ENCODE results near the gene RYR2. TPM values are rescaled to one million over a fixed set of nuclear protein-coding genes. Genes with fewer than 3 reads are reported as not detected.

RYR2 gene
- total and polyA plus RNA-seq, 9 of the 15 experiments (the other 6 are each of a cell fraction or from before 2014, with no cell fraction given) = 0.03 to 0.42 (median 0.14) TPM

DNA sequence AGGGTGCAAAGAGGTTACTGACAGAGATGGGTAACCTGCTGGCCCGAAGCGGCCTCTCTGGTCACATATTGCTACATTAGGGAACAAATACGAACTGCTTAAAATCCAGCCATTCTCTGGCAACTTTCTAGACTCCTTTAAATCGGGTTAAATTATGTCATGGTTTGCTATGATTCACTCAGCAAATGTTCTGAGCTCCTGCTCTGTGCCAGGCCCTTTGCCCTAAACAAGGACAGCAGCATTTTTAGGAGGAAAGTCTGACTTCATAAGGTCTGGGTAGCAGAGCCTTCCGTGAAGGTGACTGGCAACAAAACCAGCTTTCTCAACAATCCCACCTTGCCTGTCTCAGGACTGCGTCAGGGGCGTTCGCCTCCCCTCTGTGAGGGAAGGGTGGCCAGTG, 833.3 kb downstream of the RYR2 start:
- Histone ChIP-seq H3K36me3 (ENCODE audit: control insufficient read depth, insufficient read depth, low read length) (no peaks in the 10 kb centered on the region), H3K79me2 (ENCODE audit: control insufficient read depth, insufficient read depth, low read length) (no peaks in the 10 kb centered on the region), H3K27me3 (ENCODE audit: control insufficient read depth in 2 of 2, insufficient read depth in 2 of 2, low read length in 2 of 2) (no peaks in the 10 kb centered on the region), H2AFZ (ENCODE audit: low read depth, low read length) (no peak overlapping the region), H3K9me1 (ENCODE audit: control insufficient read depth, insufficient read depth, low read length) (no peaks in the 10 kb centered on the region), H3K4me3 (no peak overlapping the region), H3K9me3 (replicated peaks; ENCODE audit: control insufficient read depth, insufficient read depth, low read depth, low read length) (no peaks in the 10 kb centered on the region), H3K9ac (ENCODE audit: insufficient read depth in 1 of 2, low read depth in 2 of 2, low read length in 2 of 2) (no peak overlapping the region), H3K27ac (ENCODE audit: extremely low read depth, low read depth, low read length) (no peak overlapping the region), H3K4me2 (ENCODE audit: insufficient read depth, low read length) (no peak overlapping the region), H3K4me1 (replicated peaks in 1 of 2; ENCODE audit: control insufficient read depth in 2 of 2, insufficient read depth in 2 of 2, low read length in 2 of 2) (no peaks in the 10 kb centered on the region), H4K20me1 (replicated peaks; ENCODE audit: control insufficient read depth, insufficient read depth, low read length) (no peaks in the 10 kb centered on the region)
- WGBS (ENCODE audit: insufficient coverage, low coverage, missing lambda C conversion rate) = under 1% methylated on average over 8 of the region's 8 CpGs
- ChIA-PET CTCF (ENCODE audit: low intra/inter-chr PET ratio) (no interaction called here), POLR2A (no interaction called here)
- BruUV-seq (replicated peaks) = no TSS peak
- ATAC-seq (no peak), DNase-seq (ENCODE audit: extremely low read depth in 1 of 4, low spot score in 3 of 4) (no peak), FAIRE-seq (no peak)
- in situ Hi-C loops (cut with MboI) (no loop called here), intact Hi-C loops (cut with micrococcal nuclease) (no loop called here)
- TF ChIP-seq PYGO2 (tag; IDR thresholded peaks at IDR 0.05) = no peak
- TF ChIP-seq, protein P1, sequence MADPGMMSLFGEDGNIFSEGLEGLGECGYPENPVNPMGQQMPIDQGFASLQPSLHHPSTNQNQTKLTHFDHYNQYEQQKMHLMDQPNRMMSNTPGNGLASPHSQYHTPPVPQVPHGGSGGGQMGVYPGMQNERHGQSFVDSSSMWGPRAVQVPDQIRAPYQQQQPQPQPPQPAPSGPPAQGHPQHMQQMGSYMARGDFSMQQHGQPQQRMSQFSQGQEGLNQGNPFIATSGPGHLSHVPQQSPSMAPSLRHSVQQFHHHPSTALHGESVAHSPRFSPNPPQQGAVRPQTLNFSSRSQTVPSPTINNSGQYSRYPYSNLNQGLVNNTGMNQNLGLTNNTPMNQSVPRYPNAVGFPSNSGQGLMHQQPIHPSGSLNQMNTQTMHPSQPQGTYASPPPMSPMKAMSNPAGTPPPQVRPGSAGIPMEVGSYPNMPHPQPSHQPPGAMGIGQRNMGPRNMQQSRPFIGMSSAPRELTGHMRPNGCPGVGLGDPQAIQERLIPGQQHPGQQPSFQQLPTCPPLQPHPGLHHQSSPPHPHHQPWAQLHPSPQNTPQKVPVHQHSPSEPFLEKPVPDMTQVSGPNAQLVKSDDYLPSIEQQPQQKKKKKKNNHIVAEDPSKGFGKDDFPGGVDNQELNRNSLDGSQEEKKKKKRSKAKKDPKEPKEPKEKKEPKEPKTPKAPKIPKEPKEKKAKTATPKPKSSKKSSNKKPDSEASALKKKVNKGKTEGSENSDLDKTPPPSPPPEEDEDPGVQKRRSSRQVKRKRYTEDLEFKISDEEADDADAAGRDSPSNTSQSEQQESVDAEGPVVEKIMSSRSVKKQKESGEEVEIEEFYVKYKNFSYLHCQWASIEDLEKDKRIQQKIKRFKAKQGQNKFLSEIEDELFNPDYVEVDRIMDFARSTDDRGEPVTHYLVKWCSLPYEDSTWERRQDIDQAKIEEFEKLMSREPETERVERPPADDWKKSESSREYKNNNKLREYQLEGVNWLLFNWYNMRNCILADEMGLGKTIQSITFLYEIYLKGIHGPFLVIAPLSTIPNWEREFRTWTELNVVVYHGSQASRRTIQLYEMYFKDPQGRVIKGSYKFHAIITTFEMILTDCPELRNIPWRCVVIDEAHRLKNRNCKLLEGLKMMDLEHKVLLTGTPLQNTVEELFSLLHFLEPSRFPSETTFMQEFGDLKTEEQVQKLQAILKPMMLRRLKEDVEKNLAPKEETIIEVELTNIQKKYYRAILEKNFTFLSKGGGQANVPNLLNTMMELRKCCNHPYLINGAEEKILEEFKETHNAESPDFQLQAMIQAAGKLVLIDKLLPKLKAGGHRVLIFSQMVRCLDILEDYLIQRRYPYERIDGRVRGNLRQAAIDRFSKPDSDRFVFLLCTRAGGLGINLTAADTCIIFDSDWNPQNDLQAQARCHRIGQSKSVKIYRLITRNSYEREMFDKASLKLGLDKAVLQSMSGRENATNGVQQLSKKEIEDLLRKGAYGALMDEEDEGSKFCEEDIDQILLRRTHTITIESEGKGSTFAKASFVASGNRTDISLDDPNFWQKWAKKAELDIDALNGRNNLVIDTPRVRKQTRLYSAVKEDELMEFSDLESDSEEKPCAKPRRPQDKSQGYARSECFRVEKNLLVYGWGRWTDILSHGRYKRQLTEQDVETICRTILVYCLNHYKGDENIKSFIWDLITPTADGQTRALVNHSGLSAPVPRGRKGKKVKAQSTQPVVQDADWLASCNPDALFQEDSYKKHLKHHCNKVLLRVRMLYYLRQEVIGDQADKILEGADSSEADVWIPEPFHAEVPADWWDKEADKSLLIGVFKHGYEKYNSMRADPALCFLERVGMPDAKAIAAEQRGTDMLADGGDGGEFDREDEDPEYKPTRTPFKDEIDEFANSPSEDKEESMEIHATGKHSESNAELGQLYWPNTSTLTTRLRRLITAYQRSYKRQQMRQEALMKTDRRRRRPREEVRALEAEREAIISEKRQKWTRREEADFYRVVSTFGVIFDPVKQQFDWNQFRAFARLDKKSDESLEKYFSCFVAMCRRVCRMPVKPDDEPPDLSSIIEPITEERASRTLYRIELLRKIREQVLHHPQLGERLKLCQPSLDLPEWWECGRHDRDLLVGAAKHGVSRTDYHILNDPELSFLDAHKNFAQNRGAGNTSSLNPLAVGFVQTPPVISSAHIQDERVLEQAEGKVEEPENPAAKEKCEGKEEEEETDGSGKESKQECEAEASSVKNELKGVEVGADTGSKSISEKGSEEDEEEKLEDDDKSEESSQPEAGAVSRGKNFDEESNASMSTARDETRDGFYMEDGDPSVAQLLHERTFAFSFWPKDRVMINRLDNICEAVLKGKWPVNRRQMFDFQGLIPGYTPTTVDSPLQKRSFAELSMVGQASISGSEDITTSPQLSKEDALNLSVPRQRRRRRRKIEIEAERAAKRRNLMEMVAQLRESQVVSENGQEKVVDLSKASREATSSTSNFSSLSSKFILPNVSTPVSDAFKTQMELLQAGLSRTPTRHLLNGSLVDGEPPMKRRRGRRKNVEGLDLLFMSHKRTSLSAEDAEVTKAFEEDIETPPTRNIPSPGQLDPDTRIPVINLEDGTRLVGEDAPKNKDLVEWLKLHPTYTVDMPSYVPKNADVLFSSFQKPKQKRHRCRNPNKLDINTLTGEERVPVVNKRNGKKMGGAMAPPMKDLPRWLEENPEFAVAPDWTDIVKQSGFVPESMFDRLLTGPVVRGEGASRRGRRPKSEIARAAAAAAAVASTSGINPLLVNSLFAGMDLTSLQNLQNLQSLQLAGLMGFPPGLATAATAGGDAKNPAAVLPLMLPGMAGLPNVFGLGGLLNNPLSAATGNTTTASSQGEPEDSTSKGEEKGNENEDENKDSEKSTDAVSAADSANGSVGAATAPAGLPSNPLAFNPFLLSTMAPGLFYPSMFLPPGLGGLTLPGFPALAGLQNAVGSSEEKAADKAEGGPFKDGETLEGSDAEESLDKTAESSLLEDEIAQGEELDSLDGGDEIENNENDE (IDR thresholded peaks at IDR 0.05; ENCODE audit: low read depth, low read length) = no peak
- TF ChIP-seq PHTF2 (CRISPR knock-in tag; IDR thresholded peaks at IDR 0.05) = no peak
- TF ChIP-seq, protein P2, sequence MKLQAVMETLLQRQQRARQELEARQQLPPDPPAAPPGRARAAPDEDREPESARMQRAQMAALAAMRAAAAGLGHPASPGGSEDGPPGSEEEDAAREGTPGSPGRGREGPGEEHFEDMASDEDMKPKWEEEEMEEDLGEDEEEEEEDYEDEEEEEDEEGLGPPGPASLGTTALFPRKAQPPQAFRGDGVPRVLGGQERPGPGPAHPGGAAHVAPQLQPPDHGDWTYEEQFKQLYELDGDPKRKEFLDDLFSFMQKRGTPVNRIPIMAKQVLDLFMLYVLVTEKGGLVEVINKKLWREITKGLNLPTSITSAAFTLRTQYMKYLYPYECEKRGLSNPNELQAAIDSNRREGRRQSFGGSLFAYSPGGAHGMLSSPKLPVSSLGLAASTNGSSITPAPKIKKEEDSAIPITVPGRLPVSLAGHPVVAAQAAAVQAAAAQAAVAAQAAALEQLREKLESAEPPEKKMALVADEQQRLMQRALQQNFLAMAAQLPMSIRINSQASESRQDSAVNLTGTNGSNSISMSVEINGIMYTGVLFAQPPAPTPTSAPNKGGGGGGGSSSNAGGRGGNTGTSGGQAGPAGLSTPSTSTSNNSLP (IDR thresholded peaks at IDR 0.05; ENCODE audit: borderline replicate concordance, low read depth, low read length) = no peak
- TF ChIP-seq DIDO1 (tag; IDR thresholded peaks at IDR 0.05; ENCODE audit: low read depth) = no peak
- TF ChIP-seq ZNF785 (CRISPR knock-in tag; IDR thresholded peaks at IDR 0.05) = no peak
- TF ChIP-seq MEF2A (IDR thresholded peaks at IDR 0.05; ENCODE audit: control insufficient read depth, low read depth, low read length) = no peak
- no peak for TF ChIP-seq TCFL5 (CRISPR knock-in tag; conservative IDR thresholded peaks at IDR 0.05)
